Choroid plexus epithelial cell (primary cell): ENCODE results near the gene LRRC3.

Experiments
- DNase-seq: peaks from one replicate; pipeline ENCODE4 v3.0.0-alpha.2; 2010; ENCODE audit warnings: low read depth
- H3K4me3 ChIP-seq: 2 replicates; pipeline ENCODE4 v1.5.1; 2011; ENCODE audit warnings: low read depth, mild to moderate bottlenecking, control low read depth, low read length, moderate library complexity
- CTCF ChIP-seq: conservative IDR thresholded peaks from 2 replicates; pipeline ENCODE4 v1.5.1; 2011; ENCODE audit warnings: low read depth, mild to moderate bottlenecking, control low read depth, inconsistent platforms, low read length, moderate library complexity

The LRRC3 gene

GRCh38 chr21:44454747-44455523 lies at the start of gene LRRC3:
Gene LRRC3 (plus strand): TSS chr21:44455510. CDS start chr21:44456645, 1,135 bp downstream.
- TF ChIP-seq CTCF: no peak
- DNase-seq: peak; percentile 80
- H3K4me3 ChIP-seq: peak within 1 kb of the TSS; percentile 55

GRCh38 chr21:44405948-44406872 lies 49.1 kb upstream of the LRRC3 start:
- peak; percentile 13 for DNase-seq
- no peak for TF ChIP-seq CTCF
- no peak overlapping the region for H3K4me3 ChIP-seq

GRCh38 chr21:44406953-44407352 lies 48.4 kb upstream of the LRRC3 start:
- no peak for DNase-seq
- no peak for TF ChIP-seq CTCF
- H3K4me3 ChIP-seq: no peak overlapping the region

GRCh38 chr21:44407493-44407892 lies 47.8 kb upstream of the LRRC3 start:
- no peak for TF ChIP-seq CTCF
- no peak for DNase-seq
- H3K4me3 ChIP-seq: no peak overlapping the region

GRCh38 chr21:44408226-44408625 lies 47.1 kb upstream of the LRRC3 start:
- no peak for TF ChIP-seq CTCF
- H3K4me3 ChIP-seq: no peak overlapping the region
- no peak for DNase-seq

- no peak for DNase-seq
- no peak for TF ChIP-seq CTCF
- H3K4me3 ChIP-seq: no peak overlapping the region
Measured at GRCh38 chr21:44413566-44414290, 41.6 kb upstream of the LRRC3 start.
